Measurements from ENCODE around the gene TUBA4B.

- TF ChIP-seq CTCF (IDR thresholded peaks at IDR 0.05), result no peak
- no peak for TF ChIP-seq POLR2AphosphoS5 (IDR thresholded peaks at IDR 0.05; ENCODE audit: low read depth, low read length)
- TF ChIP-seq SIN3A (IDR thresholded peaks at IDR 0.05; ENCODE audit: borderline replicate concordance, insufficient read depth, low read depth, low read length), result no peak
Measured at GRCh38 chr2:219228041-219228910, 24.8 kb upstream of the TUBA4B start.

Data from Panc1 (cell line).